SK-N-SH treated with all-trans-retinoic acid at 6 μM for 48 hours (cell line): Measurements from ENCODE around the gene RPN1.

ENCODE experiments used
- BACH2 ChIP-seq: fragments of 250-450 bp; sonication (Bioruptor Pico); IDR thresholded peaks from 2 replicates; pipeline ENCODE4 v1.9.0; 2021; ENCODE audit warnings: mild to moderate bottlenecking, borderline replicate concordance
- ESRRG ChIP-seq: fragments of 250-450 bp; sonication (Bioruptor Pico); IDR thresholded peaks from 2 replicates; pipeline ENCODE4 v1.6.1; 2021; ENCODE audit warnings: mild to moderate bottlenecking
- GLIS3 ChIP-seq: fragments of 250-450 bp; sonication (Bioruptor Pico); IDR thresholded peaks from 2 replicates; pipeline ENCODE4 v1.5.0; 2020; ENCODE audit warnings: mild to moderate bottlenecking, moderate library complexity
- ISL1 ChIP-seq: fragments of 250-450 bp; sonication (Bioruptor Pico); IDR thresholded peaks from 2 replicates; pipeline ENCODE4 v2.1.2; 2022; ENCODE audit warnings: mild to moderate bottlenecking, moderate library complexity
- RARB ChIP-seq: fragments of 250-450 bp; sonication (Bioruptor Pico); IDR thresholded peaks from 2 replicates; pipeline ENCODE4 v1.8.0; 2021; ENCODE audit warnings: mild to moderate bottlenecking, moderate library complexity
- TOX ChIP-seq: fragments of 250-450 bp; sonication (Bioruptor Pico); IDR thresholded peaks from 2 replicates; pipeline ENCODE4 v1.8.0; 2021; ENCODE audit warnings: mild to moderate bottlenecking, moderate library complexity, borderline replicate concordance
- ZNF70 ChIP-seq: fragments of 450-650 bp; formaldehyde crosslinking; IDR thresholded peaks from 2 replicates; pipeline ENCODE4 v1.5.0; 2020; ENCODE audit warnings: mild to moderate bottlenecking, moderate library complexity
- ZNF8 ChIP-seq: fragments of 450-650 bp; formaldehyde crosslinking; IDR thresholded peaks from 2 replicates; pipeline ENCODE4 v1.5.0; 2020; ENCODE audit warnings: mild to moderate bottlenecking, moderate library complexity
- TF ChIP-seq, protein P1 (sequence below): fragments of 250-450 bp; sonication (Bioruptor Pico); IDR thresholded peaks from 2 replicates; pipeline ENCODE4 v1.8.0; 2020; ENCODE audit warnings: mild to moderate bottlenecking, moderate library complexity, borderline replicate concordance
- TF ChIP-seq, protein P2 (sequence below): fragments of 250-450 bp; sonication (Bioruptor Pico); IDR thresholded peaks from 2 replicates; pipeline ENCODE4 v1.5.0; 2020; ENCODE audit warnings: mild to moderate bottlenecking, moderate library complexity
- TF ChIP-seq, protein P3 (sequence below): fragments of 250-450 bp; sonication (Bioruptor Pico); IDR thresholded peaks from 2 replicates; pipeline ENCODE4 v1.5.1; 2020; ENCODE audit warnings: low read depth, mild to moderate bottlenecking, moderate library complexity
- TF ChIP-seq, protein P4 (sequence below): fragments of 250-450 bp; sonication (Bioruptor Pico); IDR thresholded peaks from 2 replicates; pipeline ENCODE4 v1.8.0; 2021; ENCODE audit warnings: low read depth, mild to moderate bottlenecking, moderate library complexity, borderline replicate concordance

DNA sequence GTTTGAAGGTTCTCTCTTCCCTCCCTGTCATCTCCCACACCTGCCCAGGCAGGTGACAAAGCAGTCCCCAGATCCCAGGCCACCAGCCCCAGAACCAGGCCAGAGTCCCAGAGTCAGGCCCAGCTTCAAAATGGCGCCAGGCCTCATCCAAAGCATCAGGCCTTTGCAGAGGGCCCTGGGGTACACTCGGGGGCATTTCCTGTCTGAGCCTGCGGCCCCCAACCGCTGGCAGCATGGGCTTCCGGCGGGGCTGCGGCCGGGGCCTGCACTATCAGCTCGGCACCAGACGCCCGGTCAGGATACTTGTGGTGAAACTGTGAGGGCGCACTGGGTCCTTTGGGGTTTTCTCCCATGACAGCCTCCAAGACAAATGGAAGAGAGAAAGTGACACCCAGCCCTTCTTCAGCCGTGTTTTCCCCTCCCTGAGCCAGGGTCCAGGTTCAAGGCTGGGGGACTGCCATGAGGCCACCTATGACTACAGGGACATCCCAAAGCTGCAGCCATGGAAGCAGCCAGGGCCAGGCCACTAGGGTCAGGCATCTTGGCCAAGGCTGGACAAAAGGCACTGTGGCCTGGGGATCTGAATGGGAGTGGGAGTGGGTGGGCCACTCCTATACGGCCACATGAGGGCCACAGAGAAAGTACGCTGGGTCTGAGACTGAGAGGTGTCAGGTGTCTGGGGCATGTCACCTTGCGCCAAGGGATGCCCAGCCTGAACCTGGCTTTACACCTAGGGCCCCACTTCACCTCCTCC, 33.9 kb downstream of the RPN1 start:
- TF ChIP-seq, protein P1, sequence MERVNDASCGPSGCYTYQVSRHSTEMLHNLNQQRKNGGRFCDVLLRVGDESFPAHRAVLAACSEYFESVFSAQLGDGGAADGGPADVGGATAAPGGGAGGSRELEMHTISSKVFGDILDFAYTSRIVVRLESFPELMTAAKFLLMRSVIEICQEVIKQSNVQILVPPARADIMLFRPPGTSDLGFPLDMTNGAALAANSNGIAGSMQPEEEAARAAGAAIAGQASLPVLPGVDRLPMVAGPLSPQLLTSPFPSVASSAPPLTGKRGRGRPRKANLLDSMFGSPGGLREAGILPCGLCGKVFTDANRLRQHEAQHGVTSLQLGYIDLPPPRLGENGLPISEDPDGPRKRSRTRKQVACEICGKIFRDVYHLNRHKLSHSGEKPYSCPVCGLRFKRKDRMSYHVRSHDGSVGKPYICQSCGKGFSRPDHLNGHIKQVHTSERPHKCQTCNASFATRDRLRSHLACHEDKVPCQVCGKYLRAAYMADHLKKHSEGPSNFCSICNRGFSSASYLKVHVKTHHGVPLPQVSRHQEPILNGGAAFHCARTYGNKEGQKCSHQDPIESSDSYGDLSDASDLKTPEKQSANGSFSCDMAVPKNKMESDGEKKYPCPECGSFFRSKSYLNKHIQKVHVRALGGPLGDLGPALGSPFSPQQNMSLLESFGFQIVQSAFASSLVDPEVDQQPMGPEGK (CRISPR knock-in tag) = no peak
- TF ChIP-seq, protein P2, sequence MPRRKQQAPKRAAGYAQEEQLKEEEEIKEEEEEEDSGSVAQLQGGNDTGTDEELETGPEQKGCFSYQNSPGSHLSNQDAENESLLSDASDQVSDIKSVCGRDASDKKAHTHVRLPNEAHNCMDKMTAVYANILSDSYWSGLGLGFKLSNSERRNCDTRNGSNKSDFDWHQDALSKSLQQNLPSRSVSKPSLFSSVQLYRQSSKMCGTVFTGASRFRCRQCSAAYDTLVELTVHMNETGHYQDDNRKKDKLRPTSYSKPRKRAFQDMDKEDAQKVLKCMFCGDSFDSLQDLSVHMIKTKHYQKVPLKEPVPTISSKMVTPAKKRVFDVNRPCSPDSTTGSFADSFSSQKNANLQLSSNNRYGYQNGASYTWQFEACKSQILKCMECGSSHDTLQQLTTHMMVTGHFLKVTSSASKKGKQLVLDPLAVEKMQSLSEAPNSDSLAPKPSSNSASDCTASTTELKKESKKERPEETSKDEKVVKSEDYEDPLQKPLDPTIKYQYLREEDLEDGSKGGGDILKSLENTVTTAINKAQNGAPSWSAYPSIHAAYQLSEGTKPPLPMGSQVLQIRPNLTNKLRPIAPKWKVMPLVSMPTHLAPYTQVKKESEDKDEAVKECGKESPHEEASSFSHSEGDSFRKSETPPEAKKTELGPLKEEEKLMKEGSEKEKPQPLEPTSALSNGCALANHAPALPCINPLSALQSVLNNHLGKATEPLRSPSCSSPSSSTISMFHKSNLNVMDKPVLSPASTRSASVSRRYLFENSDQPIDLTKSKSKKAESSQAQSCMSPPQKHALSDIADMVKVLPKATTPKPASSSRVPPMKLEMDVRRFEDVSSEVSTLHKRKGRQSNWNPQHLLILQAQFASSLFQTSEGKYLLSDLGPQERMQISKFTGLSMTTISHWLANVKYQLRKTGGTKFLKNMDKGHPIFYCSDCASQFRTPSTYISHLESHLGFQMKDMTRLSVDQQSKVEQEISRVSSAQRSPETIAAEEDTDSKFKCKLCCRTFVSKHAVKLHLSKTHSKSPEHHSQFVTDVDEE = no peak
- TF ChIP-seq TOX (CRISPR knock-in tag) (no peak), BACH2 (CRISPR knock-in tag) (no peak), ESRRG (no peak), ISL1 (CRISPR knock-in tag) (no peak), RARB (no peak), ZNF8 (CRISPR knock-in tag) (no peak), ZNF70 (no peak), GLIS3 (no peak)
- TF ChIP-seq, protein P3, sequence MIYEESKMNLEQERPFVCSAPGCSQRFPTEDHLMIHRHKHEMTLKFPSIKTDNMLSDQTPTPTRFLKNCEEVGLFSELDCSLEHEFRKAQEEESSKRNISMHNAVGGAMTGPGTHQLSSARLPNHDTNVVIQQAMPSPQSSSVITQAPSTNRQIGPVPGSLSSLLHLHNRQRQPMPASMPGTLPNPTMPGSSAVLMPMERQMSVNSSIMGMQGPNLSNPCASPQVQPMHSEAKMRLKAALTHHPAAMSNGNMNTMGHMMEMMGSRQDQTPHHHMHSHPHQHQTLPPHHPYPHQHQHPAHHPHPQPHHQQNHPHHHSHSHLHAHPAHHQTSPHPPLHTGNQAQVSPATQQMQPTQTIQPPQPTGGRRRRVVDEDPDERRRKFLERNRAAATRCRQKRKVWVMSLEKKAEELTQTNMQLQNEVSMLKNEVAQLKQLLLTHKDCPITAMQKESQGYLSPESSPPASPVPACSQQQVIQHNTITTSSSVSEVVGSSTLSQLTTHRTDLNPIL (CRISPR knock-in tag) = no peak
- TF ChIP-seq, protein P4, sequence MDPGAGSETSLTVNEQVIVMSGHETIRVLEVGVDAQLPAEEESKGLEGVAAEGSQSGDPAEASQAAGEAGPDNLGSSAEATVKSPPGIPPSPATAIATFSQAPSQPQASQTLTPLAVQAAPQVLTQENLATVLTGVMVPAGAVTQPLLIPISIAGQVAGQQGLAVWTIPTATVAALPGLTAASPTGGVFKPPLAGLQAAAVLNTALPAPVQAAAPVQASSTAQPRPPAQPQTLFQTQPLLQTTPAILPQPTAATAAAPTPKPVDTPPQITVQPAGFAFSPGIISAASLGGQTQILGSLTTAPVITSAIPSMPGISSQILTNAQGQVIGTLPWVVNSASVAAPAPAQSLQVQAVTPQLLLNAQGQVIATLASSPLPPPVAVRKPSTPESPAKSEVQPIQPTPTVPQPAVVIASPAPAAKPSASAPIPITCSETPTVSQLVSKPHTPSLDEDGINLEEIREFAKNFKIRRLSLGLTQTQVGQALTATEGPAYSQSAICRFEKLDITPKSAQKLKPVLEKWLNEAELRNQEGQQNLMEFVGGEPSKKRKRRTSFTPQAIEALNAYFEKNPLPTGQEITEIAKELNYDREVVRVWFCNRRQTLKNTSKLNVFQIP = no peak
